SHP77 (cell line): ENCODE data around the gene DYNLL1.
"Not testable (repeated sequence)": the region's sequence is repeated elsewhere in the genome, so short reads cannot be mapped to it uniquely, and the experiment has no call there.

ENCODE experiments used
- DNase-seq, 2 experiments: peaks; one replicate each; lab custom pipeline; 2025; lab: John Stamatoyannopoulos, UW

DYNLL1 gene

GRCh38 chr12:120495731-120496412 lies at the start of gene DYNLL1:
Gene DYNLL1, plus strand, starts transcription at chr12:120496113. Its CDS starts 309 bp downstream, at chr12:120496422.
- peak; percentile 93 to 94 for DNase-seq

GRCh38 chr12:120446844-120447178 lies 49.1 kb upstream of the DYNLL1 start:
- not testable (repeated sequence) for DNase-seq

- no peak for DNase-seq
Measured at GRCh38 chr12:120447992-120448391, 47.9 kb upstream of the DYNLL1 start.

- not testable (repeated sequence) for DNase-seq
Measured at GRCh38 chr12:120452524-120452923, 43.4 kb upstream of the DYNLL1 start.

GRCh38 chr12:120453060-120453750 lies 42.7 kb upstream of the DYNLL1 start:
- no peak for DNase-seq

GRCh38 chr12:120453977-120454376 lies 41.9 kb upstream of the DYNLL1 start:
- peak; percentile 39 to 40 for DNase-seq

- no peak for DNase-seq
Measured at GRCh38 chr12:120455302-120455701, 40.6 kb upstream of the DYNLL1 start.

GRCh38 chr12:120457133-120457532 lies 38.8 kb upstream of the DYNLL1 start:
- DNase-seq = no peak

- DNase-seq = no peak
Measured at GRCh38 chr12:120460157-120460556, 35.8 kb upstream of the DYNLL1 start.

- DNase-seq = no peak
Measured at GRCh38 chr12:120462099-120462640, 33.7 kb upstream of the DYNLL1 start.

GRCh38 chr12:120463712-120464111 lies 32.2 kb upstream of the DYNLL1 start:
- no peak for DNase-seq

GRCh38 chr12:120465756-120466155 lies 30.2 kb upstream of the DYNLL1 start:
- DNase-seq = no peak

GRCh38 chr12:120466560-120467315 lies 29.2 kb upstream of the DYNLL1 start:
- DNase-seq = peak; percentile 32 to 52

GRCh38 chr12:120467439-120467838 lies 28.5 kb upstream of the DYNLL1 start:
- DNase-seq = no peak

- DNase-seq = peak in 1 of 2 experiments; percentile 47
Measured at GRCh38 chr12:120468325-120468820, 27.5 kb upstream of the DYNLL1 start.

- peak in 1 of 2 experiments; percentile 58 for DNase-seq
Measured at GRCh38 chr12:120468821-120469449, 27.0 kb upstream of the DYNLL1 start.

GRCh38 chr12:120469450-120470149 lies 26.3 kb upstream of the DYNLL1 start, which contains the start of gene SRSF9:
Gene SRSF9, minus strand, starts transcription at chr12:120469748. Its CDS starts 139 bp downstream, at chr12:120469609.
- peak; percentile 91 to 97 for DNase-seq

GRCh38 chr12:120470150-120470784 lies 25.6 kb upstream of the DYNLL1 start:
- peak in 1 of 2 experiments; percentile 69 for DNase-seq

GRCh38 chr12:120472521-120472920 lies 23.4 kb upstream of the DYNLL1 start:
- DNase-seq = no peak

- no peak for DNase-seq
Measured at GRCh38 chr12:120473807-120474615, 21.9 kb upstream of the DYNLL1 start.
